H1 (cell line): ENCODE measurements around the gene CRB2. TPM values are rescaled to one million over a fixed set of nuclear protein-coding genes. Genes with fewer than 3 reads are reported as not detected.

ENCODE experiments used
- CTCF ChIA-PET: fragments of 300-600 bp; sonication (Branson Sonifier 250); formaldehyde crosslinking; loops from one replicate; lab custom pipeline; 2021; ENCODE audit not compliant: partially characterized antibody; lab: Charles Lee
- POLR2A ChIA-PET: fragments of 300-600 bp; sonication (Branson Sonifier 250); formaldehyde crosslinking; loops from one replicate; lab custom pipeline; 2021; ENCODE audit warnings: inconsistent platforms; ENCODE audit not compliant: partially characterized antibody; lab: Charles Lee
- DNase-seq, 2 experiments: peaks; one replicate each; pipeline versions ENCODE4 v3.0.0 to v3.0.0-alpha.2; 2010 to 2022; ENCODE audit warnings: low spot score in 2 of 2, low read depth in 1 of 2, mixed read lengths in 1 of 2
- FAIRE-seq: peaks from 2 replicates; lab custom pipeline; 2011; peaks lifted over from hg19 to GRCh38; lab: Jason Lieb, UNC
- H2AFZ ChIP-seq: 2 replicates; pipeline ENCODE4 v1.8.1; 2012; ENCODE audit warnings: low read length, inconsistent platforms
- H2AK5ac ChIP-seq: 2 replicates; pipeline ENCODE4 v1.6.1; 2013; ENCODE audit warnings: low read depth, low read length
- H2BK120ac ChIP-seq: replicated peaks from 2 replicates; pipeline ENCODE3; 2013; ENCODE audit warnings: low read depth, low read length, inconsistent platforms
- H2BK12ac ChIP-seq: 2 replicates; pipeline ENCODE4 v1.6.1; 2013; ENCODE audit warnings: low read depth, low read length
- H2BK15ac ChIP-seq: 2 replicates; pipeline ENCODE4 v1.6.1; 2013; ENCODE audit warnings: low read length
- H2BK20ac ChIP-seq: 2 replicates; pipeline ENCODE4 v1.6.1; 2013; ENCODE audit warnings: low read length
- H2BK5ac ChIP-seq: 2 replicates; pipeline ENCODE4 v1.6.1; 2013; ENCODE audit warnings: low read depth, low read length
- H3K14ac ChIP-seq: 2 replicates; pipeline ENCODE4 v1.6.1; 2013; ENCODE audit warnings: inconsistent platforms; ENCODE audit not compliant: insufficient read length
- H3K18ac ChIP-seq: 2 replicates; pipeline ENCODE4 v1.6.1; 2013; ENCODE audit warnings: low read length; ENCODE audit errors: extremely low read depth
- H3K23ac ChIP-seq: 2 replicates; pipeline ENCODE4 v1.6.1; 2013; ENCODE audit warnings: inconsistent platforms; ENCODE audit not compliant: insufficient read length
- H3K23me2 ChIP-seq: 2 replicates; pipeline ENCODE4 v1.6.1; 2013; ENCODE audit warnings: low read depth, low read length
- H3K27ac ChIP-seq: 2 replicates; pipeline ENCODE4 v1.6.1; 2011; ENCODE audit warnings: low read depth, low read length, inconsistent platforms
- H3K27me3 ChIP-seq, 4 experiments: replicated peaks in 1 of 4; 1 replicate in 1 of 4; 2 replicates in 3 of 4; pipeline versions ENCODE4 v1.6.1 to v1.8.1; 2011 to 2013; ENCODE audit warnings: low read length in 3 of 4, mild to moderate bottlenecking in 3 of 4, inconsistent platforms in 2 of 4, mixed read lengths in 2 of 4, moderate library complexity in 1 of 4; ENCODE audit not compliant: control insufficient read depth in 3 of 4, insufficient read depth in 3 of 4; ENCODE audit errors: extremely low read depth in 1 of 4
- H3K36me3 ChIP-seq, 4 experiments: 2 replicates each; pipeline versions ENCODE4 v1.6.1 to v1.8.1; 2011 to 2013; ENCODE audit warnings: mild to moderate bottlenecking in 4 of 4, low read length in 3 of 4, moderate library complexity in 2 of 4, control low read depth in 1 of 4, inconsistent platforms in 1 of 4; ENCODE audit not compliant: insufficient read depth in 4 of 4, control insufficient read depth in 2 of 4
- H3K4ac ChIP-seq: replicated peaks from 2 replicates; pipeline ENCODE3; 2013; ENCODE audit warnings: low read length, low read depth, mixed read lengths, inconsistent platforms; ENCODE audit not compliant: insufficient read length
- H3K4me1 ChIP-seq, 4 experiments: replicated peaks in 1 of 4; 1 replicate in 1 of 4; 2 replicates in 3 of 4; pipeline versions ENCODE4 v1.6.1 to v1.8.1; 2011 to 2013; ENCODE audit warnings: low read length in 3 of 4, inconsistent platforms in 2 of 4, mixed read lengths in 1 of 4; ENCODE audit not compliant: insufficient read depth in 4 of 4, control insufficient read depth in 3 of 4
- H3K4me2 ChIP-seq, 2 experiments: 2 replicates each; pipeline versions ENCODE4 v1.6.1 to v1.8.1; 2011 to 2013; ENCODE audit warnings: low read depth in 2 of 2, low read length in 2 of 2, control low read depth in 1 of 2, inconsistent platforms in 1 of 2, mild to moderate bottlenecking in 1 of 2; ENCODE audit not compliant: insufficient read depth in 1 of 2
- H3K4me3 ChIP-seq, 4 experiments: fragments of 200-600, 300-600 bp in 1 of 4; sonication (generic), shearing (Covaris generic), sonication (Bioruptor Twin) in 1 of 4; 2 replicates each; pipeline versions ENCODE4 v1.5.1 to v1.8.1; 2011 to 2016; ENCODE audit warnings: low read length in 4 of 4, low read depth in 3 of 4, control low read depth in 2 of 4, inconsistent platforms in 2 of 4, mild to moderate bottlenecking in 2 of 4, mixed read lengths in 1 of 4, moderate library complexity in 1 of 4; ENCODE audit not compliant: insufficient read depth in 2 of 4; ENCODE audit errors: extremely low read depth in 1 of 4
- H3K56ac ChIP-seq: replicated peaks from 2 replicates; pipeline ENCODE3; 2013; ENCODE audit warnings: low read depth, mild to moderate bottlenecking, mixed read lengths, low read length, inconsistent platforms; ENCODE audit not compliant: insufficient read length
- H3K79me1 ChIP-seq: 2 replicates; pipeline ENCODE4 v1.6.1; 2013; ENCODE audit warnings: low read depth, low read length, control low read depth
- H3K79me2 ChIP-seq, 2 experiments: 2 replicates each; pipeline versions ENCODE4 v1.6.1 to v1.8.1; 2012 to 2013; ENCODE audit warnings: low read length in 2 of 2, mild to moderate bottlenecking in 2 of 2, inconsistent platforms in 1 of 2; ENCODE audit not compliant: insufficient read depth in 2 of 2, control insufficient read depth in 1 of 2
- H3K9ac ChIP-seq, 4 experiments: replicated peaks in 1 of 4; 1 replicate in 1 of 4; 2 replicates in 3 of 4; pipeline versions ENCODE4 v1.6.1 to v1.8.1; 2011 to 2013; ENCODE audit warnings: low read depth in 3 of 4, low read length in 3 of 4, control low read depth in 2 of 4, mild to moderate bottlenecking in 2 of 4, moderate library complexity in 2 of 4, inconsistent platforms in 1 of 4; ENCODE audit errors: extremely low read depth in 1 of 4
- H3K9me3 ChIP-seq, 2 experiments: 2 replicates each; pipeline versions ENCODE4 v1.6.1 to v1.8.1; 2012 to 2013; ENCODE audit warnings: mild to moderate bottlenecking in 2 of 2, moderate library complexity in 2 of 2, control low read depth in 1 of 2, inconsistent platforms in 1 of 2, low read depth in 1 of 2, low read length in 1 of 2, mixed read lengths in 1 of 2; ENCODE audit not compliant: insufficient read depth in 2 of 2
- H4K20me1 ChIP-seq, 2 experiments: replicated peaks in 1 of 2; 2 replicates each; pipeline versions ENCODE3 to v1.8.1; 2011 to 2013; ENCODE audit warnings: inconsistent platforms in 2 of 2, low read length in 2 of 2, mild to moderate bottlenecking in 1 of 2; ENCODE audit not compliant: insufficient read depth in 2 of 2, control insufficient read depth in 1 of 2
- H4K5ac ChIP-seq: 2 replicates; pipeline ENCODE4 v1.6.1; 2013; ENCODE audit warnings: low read length, low read depth, mixed read lengths, inconsistent platforms; ENCODE audit not compliant: insufficient read length
- H4K8ac ChIP-seq: 2 replicates; pipeline ENCODE4 v1.8.0; 2013; ENCODE audit warnings: mild to moderate bottlenecking, moderate library complexity, low read length, inconsistent platforms; ENCODE audit not compliant: insufficient read depth; ENCODE audit errors: extremely low read depth
- H4K91ac ChIP-seq: replicated peaks from 2 replicates; pipeline ENCODE3; 2013; ENCODE audit warnings: low read length, mixed read lengths, inconsistent platforms; ENCODE audit not compliant: insufficient read length
- ASH2L ChIP-seq: fragments of 200-600, 300-600 bp; sonication (generic); IDR thresholded peaks from one replicate; pipeline ENCODE4 v1.7.1; 2017; ENCODE audit warnings: low read length
- BACH1 ChIP-seq: IDR thresholded peaks from 2 replicates; pipeline ENCODE4 v1.6.1; 2012; ENCODE audit warnings: low read length, improper control_type of control experiment
- CHD1 ChIP-seq: IDR thresholded peaks from 2 replicates; pipeline ENCODE4 v1.6.1; 2012; ENCODE audit warnings: low read depth, low read length, improper control_type of control experiment
- EP300 ChIP-seq, 2 experiments: IDR thresholded peaks; 1 replicate in 1 of 2; 2 replicates in 1 of 2; pipeline ENCODE4 v1.6.1; 2011 to 2012; ENCODE audit warnings: low read depth in 2 of 2, low read length in 2 of 2, mild to moderate bottlenecking in 2 of 2, borderline replicate concordance in 1 of 2, inconsistent platforms in 1 of 2, moderate library complexity in 1 of 2
- EZH2 ChIP-seq: fragments of 200-600 bp; sonication (generic); IDR thresholded peaks from 2 replicates; pipeline ENCODE4 v1.7.1; 2012; ENCODE audit warnings: low read depth, mild to moderate bottlenecking, moderate library complexity, low read length, inconsistent platforms; ENCODE audit not compliant: severe bottlenecking
- GABPA ChIP-seq: IDR thresholded peaks from 2 replicates; pipeline ENCODE4 v1.6.1; 2011; ENCODE audit warnings: mild to moderate bottlenecking, low read length, moderate library complexity, borderline replicate concordance; ENCODE audit not compliant: insufficient read depth
- HDAC2 ChIP-seq, 2 experiments: fragments of 300-600 bp in 1 of 2; sonication (generic) in 1 of 2; IDR thresholded peaks; 2 replicates each; pipeline ENCODE4 v1.6.1; 2011 to 2012; ENCODE audit warnings: low read depth in 2 of 2, low read length in 2 of 2, mild to moderate bottlenecking in 2 of 2, moderate library complexity in 2 of 2, borderline replicate concordance in 1 of 2, inconsistent platforms in 1 of 2
- JUND ChIP-seq: IDR thresholded peaks from 2 replicates; pipeline ENCODE4 v1.6.1; 2011; ENCODE audit warnings: mild to moderate bottlenecking, improper control_type of control experiment, low read length
- RBBP5 ChIP-seq: IDR thresholded peaks from 2 replicates; pipeline ENCODE4 v1.7.1; 2012; ENCODE audit warnings: low read depth, mild to moderate bottlenecking, inconsistent platforms, low read length, moderate library complexity, borderline replicate concordance
- SIN3A ChIP-seq, 2 experiments: IDR thresholded peaks in 1 of 2; conservative IDR thresholded peaks in 1 of 2; 2 replicates each; pipeline ENCODE4 v1.6.1; 2011 to 2012; ENCODE audit warnings: low read length in 2 of 2, improper control_type of control experiment in 1 of 2, low read depth in 1 of 2, mild to moderate bottlenecking in 1 of 2
- SUZ12 ChIP-seq: fragments of 200-600 bp; sonication (generic); IDR thresholded peaks from 2 replicates; pipeline ENCODE4 v1.6.1; 2012; ENCODE audit warnings: mild to moderate bottlenecking, inconsistent platforms, low read length, moderate library complexity, mixed read lengths
- ZNF274 ChIP-seq: IDR thresholded peaks from 2 replicates; pipeline ENCODE4 v1.7.0; 2012; ENCODE audit warnings: low read length, borderline replicate concordance; ENCODE audit errors: extremely low read depth
- WGBS, 2 experiments: shearing (Covaris generic) in 1 of 2; methylation state at CpG; one replicate each; pipeline versions ENCODE4 v1.1.6 to v1.1.7; 2013 to 2015; ENCODE audit warnings: low lambda C conversion rate in 2 of 2, mixed read lengths in 2 of 2, inconsistent platforms in 1 of 2, low coverage in 1 of 2, missing lambda C conversion rate in 1 of 2; ENCODE audit not compliant: insufficient replicate concordance in 2 of 2, insufficient coverage in 1 of 2, insufficient read length in 1 of 2; ENCODE audit errors: extremely low coverage in 1 of 2, missing lambda C conversion rate in 1 of 2; 5-methylcytosine and 5-hydroxymethylcytosine counted together
- polyA plus RNA-seq, 7 experiments: library from polyadenylated mRNA; depleted of rRNA in 3 of 7; stranded (reverse) in 5 of 7; unstranded in 2 of 7; fragments of >200 nt in 5 of 7; fragments of 200-250 nt in 2 of 7; gene quantifications; 1 replicate in 5 of 7; 2 replicates in 1 of 7; 4 replicates in 1 of 7; pipeline versions ENCODE4 v1.2.1 to v1.2.3, GENCODE V29; 2011 to 2013; ENCODE audit warnings: missing spikeins in 2 of 7, mixed read lengths in 2 of 7
- total RNA-seq: library from RNA; stranded (reverse); fragmentation: NEBNext Ultra II Directional; extraction: Animal tissue kit (Norgen Biotek cat#: 25700); gene quantifications from 2 replicates; pipeline ENCODE4 v1.2.1, GENCODE V29; 2021

CRB2 gene
- total and polyA plus RNA-seq, 2 of the 8 experiments (the other 6 are each of a cell fraction or from before 2014, with no cell fraction given), result 4.0 to 8.4 TPM

- CTCF ChIA-PET, result interaction anchor here (2.5 kb wide), 1 partner anchor 18 kb away, joined by 12 read pairs; no protein-coding TSS in a partner anchor
- TF ChIP-seq RBBP5 (no peak), ZNF274 (no peak), SIN3A (conservative IDR thresholded peaks at IDR 0.05 in 1 of 2, IDR thresholded peaks at IDR 0.05 in 1 of 2; ENCODE audit: low read depth in 1 of 2, low read length in 2 of 2) (no peak), CHD1 (no peak), JUND (no peak), GABPA (no peak), EZH2 (no peak), BACH1 (no peak), SUZ12 (no peak), HDAC2 (IDR thresholded peaks at IDR 0.05; ENCODE audit: borderline replicate concordance in 1 of 2, low read depth in 2 of 2, low read length in 2 of 2) (no peak), EP300 (IDR thresholded peaks at IDR 0.05; ENCODE audit: borderline replicate concordance in 1 of 2, low read depth in 2 of 2, low read length in 2 of 2) (no peak), ASH2L (no peak)
These were observed 24.5 kb upstream of the CRB2 start for GRCh38 chr9:123331346-123332060.

More at GRCh38 chr9:123331346-123332060, 24.5 kb upstream of the CRB2 start:
- H3K27ac ChIP-seq, result no peak overlapping the region
- H3K79me1 ChIP-seq, result no peaks in the 10 kb centered on the region
- H2BK15ac ChIP-seq, result no peak overlapping the region
- no peak overlapping the region for H2AFZ ChIP-seq
- no peak overlapping the region for H3K14ac ChIP-seq
- H4K20me1 ChIP-seq, result no peaks in the 10 kb centered on the region
- no peaks in the 10 kb centered on the region; the same call in 1 of the 2 replicates for H3K23me2 ChIP-seq
- no peak overlapping the region for H3K18ac ChIP-seq
- H3K4ac ChIP-seq, result no peak overlapping the region
- no peak overlapping the region for H2BK12ac ChIP-seq
- no peak overlapping the region for H3K56ac ChIP-seq
- no peak overlapping the region for H4K91ac ChIP-seq
- no peaks in the 10 kb centered on the region for H3K79me2 ChIP-seq
- POLR2A ChIA-PET, result no interaction called here
- H2BK120ac ChIP-seq, result no peak overlapping the region
- no peak overlapping the region for H3K9ac ChIP-seq
- H4K8ac ChIP-seq, result no peak overlapping the region
- H3K9me3 ChIP-seq, result no peaks in the 10 kb centered on the region
- H3K23ac ChIP-seq, result no peak overlapping the region
- H3K36me3 ChIP-seq, result no peaks in the 10 kb centered on the region
- 91% methylated on average over 15 of the region's 15 CpGs; no CpG with 5 or more reads in 1 of the 2 experiments for WGBS, 2 experiments
- H3K4me1 ChIP-seq, result peaks cover 3 to 14% (median 8%) of the 10 kb centered on the region in 4 experiments
- H3K4me2 ChIP-seq, result no peak overlapping the region
- no peak for DNase-seq
- FAIRE-seq, result no peak
- H2AK5ac ChIP-seq, result no peak overlapping the region
- H2BK20ac ChIP-seq, result no peak overlapping the region
- no peak overlapping the region for H3K4me3 ChIP-seq
- H4K5ac ChIP-seq, result no peak overlapping the region
- peaks cover 0 to under 1% (median 0%) of the 10 kb centered on the region in 4 experiments; a peak in 1 of 7 replicates for H3K27me3 ChIP-seq
- H2BK5ac ChIP-seq, result no peak overlapping the region
